Osteoblast (primary cell): ENCODE results near the gene MESP2. TPM values are rescaled to one million over a fixed set of nuclear protein-coding genes. Genes with fewer than 3 reads are reported as not detected.

Experiments used
- DNase-seq: peaks from one replicate; pipeline ENCODE4 v3.0.0; 2011; ENCODE audit warnings: low spot score, mixed read lengths; ENCODE audit not compliant: insufficient read length; ENCODE audit errors: missing footprints
- H2AFZ ChIP-seq: 2 replicates; pipeline ENCODE4 v1.6.0; 2011; ENCODE audit warnings: mild to moderate bottlenecking, low read length
- H3K27ac ChIP-seq: 2 replicates; pipeline ENCODE4 v1.5.1; 2011; ENCODE audit warnings: mild to moderate bottlenecking, low read depth, low read length, moderate library complexity
- H3K27me3 ChIP-seq: 2 replicates; pipeline ENCODE4 v1.6.0; 2012; ENCODE audit warnings: mild to moderate bottlenecking, control low read depth, inconsistent platforms, low read length, moderate library complexity; ENCODE audit not compliant: insufficient read depth
- H3K36me3 ChIP-seq: 2 replicates; pipeline ENCODE4 v1.5.1; 2011; ENCODE audit warnings: mild to moderate bottlenecking, low read length, control low read depth, moderate library complexity; ENCODE audit not compliant: insufficient read depth
- H3K4me1 ChIP-seq: 2 replicates; pipeline ENCODE4 v1.5.1; 2011; ENCODE audit warnings: mild to moderate bottlenecking, low read length, control low read depth, moderate library complexity; ENCODE audit not compliant: insufficient read depth
- H3K4me2 ChIP-seq: 2 replicates; pipeline ENCODE4 v1.6.0; 2011; ENCODE audit warnings: mild to moderate bottlenecking, low read length; ENCODE audit not compliant: insufficient read depth
- H3K4me3 ChIP-seq: fragments of 200-600 bp; sonication (generic); 3 replicates; pipeline ENCODE4 v1.5.1; 2012; ENCODE audit warnings: mild to moderate bottlenecking, low read length, inconsistent platforms; ENCODE audit not compliant: insufficient read depth
- H3K79me2 ChIP-seq: 2 replicates; pipeline ENCODE4 v1.6.0; 2012; ENCODE audit warnings: mild to moderate bottlenecking, low read length, control low read depth, inconsistent platforms; ENCODE audit not compliant: insufficient read depth
- H3K9me3 ChIP-seq: 2 replicates; pipeline ENCODE4 v1.5.1; 2011; ENCODE audit warnings: low read depth, low read length, control low read depth
- H4K20me1 ChIP-seq: 2 replicates; pipeline ENCODE4 v1.6.0; 2012; ENCODE audit warnings: mild to moderate bottlenecking, low read length, control low read depth; ENCODE audit not compliant: insufficient read depth
- CTCF ChIP-seq: IDR thresholded peaks from 2 replicates; pipeline ENCODE4 v1.5.1; 2011; ENCODE audit warnings: mild to moderate bottlenecking, low read depth, low read length, moderate library complexity; ENCODE audit errors: extremely low read depth
- total RNA-seq: library from RNA; depleted of rRNA; stranded (reverse); fragments of >200 nt; gene quantifications from 2 replicates; pipeline ENCODE4 v1.2.3, GENCODE V29; 2012

MESP2 gene
- total RNA-seq, 1 donor = 0.72 TPM

GRCh38 chr15:89822611-89822950 lies 46.4 kb downstream of the MESP2 start:
- H3K27me3 ChIP-seq = no peaks in the 10 kb centered on the region
- no peak overlapping the region for H3K4me2 ChIP-seq
- no peak overlapping the region for H3K4me3 ChIP-seq
- H3K27ac ChIP-seq = peak overlapping the region; percentile 73
- DNase-seq = peak; percentile 58
- TF ChIP-seq CTCF = no peak
- H3K79me2 ChIP-seq = no peaks in the 10 kb centered on the region
- peaks cover 45% of the 10 kb centered on the region for H3K4me1 ChIP-seq
- no peaks in the 10 kb centered on the region for H4K20me1 ChIP-seq
- no peaks in the 10 kb centered on the region for H3K9me3 ChIP-seq
- no peak overlapping the region for H2AFZ ChIP-seq
- no peaks in the 10 kb centered on the region for H3K36me3 ChIP-seq

- no peaks in the 10 kb centered on the region for H4K20me1 ChIP-seq
- no peaks in the 10 kb centered on the region for H3K27me3 ChIP-seq
- H2AFZ ChIP-seq = peak overlapping the region; percentile 31
- peak overlapping the region; percentile 62 for H3K27ac ChIP-seq
- no peaks in the 10 kb centered on the region for H3K36me3 ChIP-seq
- H3K79me2 ChIP-seq = no peaks in the 10 kb centered on the region
- peak overlapping the region; percentile 4 for H3K4me2 ChIP-seq
- peaks cover 43% of the 10 kb centered on the region for H3K4me1 ChIP-seq
- H3K9me3 ChIP-seq = no peaks in the 10 kb centered on the region
- DNase-seq = peak; percentile 89
- H3K4me3 ChIP-seq = no peak overlapping the region
- TF ChIP-seq CTCF = no peak
These were observed 47.0 kb downstream of the MESP2 start for GRCh38 chr15:89822951-89823711.

GRCh38 chr15:89823836-89824606 lies 47.9 kb downstream of the MESP2 start:
- Histone ChIP-seq H3K27me3 (no peaks in the 10 kb centered on the region), H3K4me1 (peaks cover 50% of the 10 kb centered on the region), H3K4me2 (peak overlapping the region; percentile 4), H3K36me3 (no peaks in the 10 kb centered on the region), H3K4me3 (no peak overlapping the region), H3K27ac (peak overlapping the region; percentile 62), H3K9me3 (no peaks in the 10 kb centered on the region), H2AFZ (no peak overlapping the region), H3K79me2 (no peaks in the 10 kb centered on the region), H4K20me1 (no peaks in the 10 kb centered on the region)
- no peak for TF ChIP-seq CTCF
- peak; percentile 27 for DNase-seq

GRCh38 chr15:89824607-89824867 lies 48.4 kb downstream of the MESP2 start:
- Histone ChIP-seq H3K27ac (no peak overlapping the region), H3K4me3 (no peak overlapping the region)
- peak; percentile 35 for DNase-seq

More at GRCh38 chr15:89824607-89824867, 48.4 kb downstream of the MESP2 start:
- no peak overlapping the region for H3K4me2 ChIP-seq
- H2AFZ ChIP-seq = no peak overlapping the region
- H3K4me1 ChIP-seq = peaks cover 55% of the 10 kb centered on the region
- TF ChIP-seq CTCF = no peak
- no peaks in the 10 kb centered on the region for H3K9me3 ChIP-seq
- H4K20me1 ChIP-seq = no peaks in the 10 kb centered on the region
- H3K79me2 ChIP-seq = no peaks in the 10 kb centered on the region
- no peaks in the 10 kb centered on the region for H3K36me3 ChIP-seq
- no peaks in the 10 kb centered on the region for H3K27me3 ChIP-seq
